ENCODE measurements around the gene TECPR2.
A peak's percentile ranks its signal among the peaks of the same experiment; 100 is the strongest.

TECPR2 gene

DNA sequence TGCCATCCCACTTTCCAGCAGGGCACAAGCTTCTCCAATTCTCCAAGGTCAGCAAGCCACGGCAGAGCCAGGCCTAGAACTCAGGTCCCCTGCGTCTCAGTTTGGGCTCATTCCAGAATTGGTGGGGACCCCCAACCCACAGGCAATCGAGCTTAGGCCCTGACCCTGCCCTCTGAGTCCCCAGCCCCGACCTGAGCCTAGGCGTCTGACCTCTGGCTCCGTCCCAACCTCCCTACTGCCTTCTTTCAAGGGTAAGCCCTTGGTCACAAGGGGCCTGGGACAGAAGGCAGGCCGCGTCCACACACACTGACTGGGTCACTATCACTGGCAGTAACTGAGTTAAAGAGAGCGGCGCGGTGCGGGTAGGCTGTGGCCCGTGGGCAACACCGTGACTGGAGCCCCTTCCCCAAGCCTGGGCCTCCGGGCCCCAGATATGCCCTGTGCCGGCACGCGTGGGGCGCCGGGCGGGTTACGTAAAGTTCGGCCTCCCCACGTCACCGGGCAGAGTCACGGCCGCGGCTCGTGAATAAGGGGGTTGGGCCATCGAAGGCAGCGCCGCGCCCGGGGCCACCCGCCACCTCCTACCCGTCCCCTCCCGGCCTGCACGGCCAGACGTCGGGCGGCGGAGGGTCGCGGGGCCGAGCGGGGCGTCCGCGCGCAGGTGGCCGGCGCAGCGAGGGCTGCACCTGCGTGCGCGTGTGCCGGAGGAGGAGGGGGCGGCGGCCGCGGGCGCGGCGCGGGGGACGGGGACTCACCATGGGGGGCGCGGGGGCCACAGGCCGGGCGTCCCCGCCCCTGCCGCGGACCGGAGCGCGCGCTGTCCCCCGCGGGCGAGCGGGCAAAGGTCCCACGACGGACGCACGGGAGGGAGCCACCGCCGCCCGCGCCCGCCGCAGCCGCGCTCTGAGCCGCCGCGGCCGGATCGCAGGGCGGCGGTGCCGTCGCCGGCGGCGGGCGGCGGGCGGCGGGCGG lies 146.3 kb downstream of the TECPR2 start:
- peak; percentile 14 for ATAC-seq
- no peak for TF ChIP-seq PATZ1 (CRISPR knock-in tag; IDR thresholded peaks at IDR 0.05; ENCODE audit: borderline replicate concordance)
- no peak for TF ChIP-seq ZC3H10 (CRISPR knock-in tag; IDR thresholded peaks at IDR 0.05)
- TF ChIP-seq OSR1 (CRISPR knock-in tag; IDR thresholded peaks at IDR 0.05): no peak

DNA sequence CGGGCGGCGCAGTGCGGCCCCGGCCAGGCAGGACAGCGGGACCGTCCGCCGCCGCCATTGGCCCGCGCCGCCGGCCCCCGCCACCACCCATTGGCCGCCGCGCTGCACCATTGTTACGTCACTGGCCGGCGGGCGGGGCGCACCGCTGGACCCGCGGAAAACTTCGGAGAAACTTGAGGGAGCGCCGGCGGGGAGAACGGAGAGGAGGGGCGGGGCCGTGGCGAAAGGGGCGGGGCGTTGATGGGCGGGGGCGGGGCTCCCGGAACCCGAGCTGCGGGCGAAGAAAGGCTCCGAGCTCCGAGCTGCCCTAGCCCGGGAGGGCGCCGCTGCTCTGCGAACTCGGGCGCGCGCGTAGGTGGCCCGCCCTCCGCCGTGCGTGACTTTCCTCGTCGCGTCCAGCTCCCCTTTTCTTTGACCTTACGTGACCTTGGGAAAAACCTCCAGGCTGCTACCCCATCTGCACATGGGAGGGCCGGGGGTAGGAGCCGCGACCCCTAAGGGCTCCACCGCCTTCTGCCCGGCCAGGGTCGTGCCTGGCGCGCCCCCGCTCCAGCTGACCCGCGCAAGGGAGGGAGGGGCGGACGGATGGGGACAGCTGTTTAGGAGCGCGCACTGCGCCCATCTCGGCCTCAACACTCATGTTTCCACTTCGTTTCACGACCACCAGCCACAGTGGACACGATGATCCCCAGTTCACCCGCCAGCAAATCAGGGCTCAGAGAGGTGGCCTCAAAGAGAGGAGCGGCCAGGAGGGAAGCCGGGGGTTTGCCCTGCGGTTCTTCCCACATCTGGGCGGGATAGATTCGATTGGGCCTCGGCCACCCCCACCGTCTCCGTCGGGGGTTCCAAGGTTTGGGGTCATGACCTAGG lies 147.2 kb downstream of the TECPR2 start, which contains the start of gene ANKRD9:
TSS of gene ANKRD9 (minus strand) at position 31 of the 870 bp plus-strand sequence. CDS start 1,887 bp downstream, outside the sequence.
- ATAC-seq: peak; percentile 90
- TF ChIP-seq ZFP3 (CRISPR knock-in tag; IDR thresholded peaks at IDR 0.05) (peak; percentile 40; the same call in 1 of the 2 replicates), CSRNP3 (CRISPR knock-in tag; IDR thresholded peaks at IDR 0.05) (no peak), ESRRG (CRISPR knock-in tag; IDR thresholded peaks at IDR 0.05) (peak; percentile 43; the same call in 1 of the 2 replicates), ZFP30 (CRISPR knock-in tag; IDR thresholded peaks at IDR 0.05) (no peak), GLIS3 (CRISPR knock-in tag; IDR thresholded peaks at IDR 0.05) (no peak), ZC3H10 (CRISPR knock-in tag; IDR thresholded peaks at IDR 0.05) (no peak), ZNF70 (CRISPR knock-in tag; IDR thresholded peaks at IDR 0.05) (peak; percentile 47; the same call in 1 of the 2 replicates), ISL1 (CRISPR knock-in tag; IDR thresholded peaks at IDR 0.05) (no peak), OSR1 (CRISPR knock-in tag; IDR thresholded peaks at IDR 0.05) (no peak)

DNA sequence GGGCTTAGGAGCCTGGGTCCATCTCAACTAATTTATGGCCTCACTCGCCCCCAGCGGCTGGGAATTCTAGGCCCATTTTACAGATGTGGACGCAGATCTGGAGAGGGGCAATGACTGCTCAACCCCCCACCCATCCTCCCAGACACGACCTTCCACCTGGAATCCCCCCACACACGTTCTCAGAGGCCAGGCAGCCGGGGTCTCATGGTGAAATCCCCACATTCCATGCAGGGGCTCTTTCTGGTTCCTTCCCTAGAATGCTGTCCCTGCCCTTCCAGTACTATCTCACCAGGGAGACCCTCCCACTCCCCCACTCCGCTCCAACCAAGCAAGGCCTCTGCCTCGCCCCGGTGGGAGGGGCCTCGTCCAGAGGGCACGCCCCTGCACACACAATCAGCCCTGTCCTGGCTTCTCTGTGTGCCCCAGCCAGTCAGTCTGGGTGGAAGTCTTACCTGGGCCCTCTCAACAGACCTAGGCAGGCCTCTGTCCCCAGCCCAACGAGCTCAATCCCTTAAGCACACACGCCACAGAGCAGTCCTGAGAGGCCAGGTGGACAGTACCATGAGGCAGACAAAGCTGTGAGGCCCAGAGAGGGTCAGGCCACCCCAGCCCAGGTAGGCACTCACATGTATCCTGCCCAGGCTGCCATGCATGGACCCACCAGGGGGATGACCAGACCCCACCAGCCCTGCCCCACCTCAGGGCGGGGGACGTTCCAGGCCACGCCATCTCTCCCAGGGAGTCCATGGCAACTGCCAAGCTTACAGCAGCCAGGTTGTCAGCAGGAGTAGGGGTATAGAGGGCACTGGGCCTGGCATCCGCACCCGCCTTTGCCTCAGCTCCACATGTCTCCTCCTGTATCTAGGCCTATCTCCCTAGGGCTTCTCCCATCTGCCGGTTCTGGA lies 148.1 kb downstream of the TECPR2 start:
- TF ChIP-seq SNAI2 (CRISPR knock-in tag; IDR thresholded peaks at IDR 0.05) (no peak), TCF4 (CRISPR knock-in tag; IDR thresholded peaks at IDR 0.05; ENCODE audit: borderline replicate concordance) (no peak), CSDC2 (CRISPR knock-in tag; IDR thresholded peaks at IDR 0.05) (no peak), TOX (CRISPR knock-in tag; IDR thresholded peaks at IDR 0.05; ENCODE audit: borderline replicate concordance) (no peak), ZNF70 (CRISPR knock-in tag; IDR thresholded peaks at IDR 0.05) (no peak)

GRCh38 chr14:102511538-102511937 lies 148.8 kb downstream of the TECPR2 start:
- no peak for TF ChIP-seq ZNF70 (CRISPR knock-in tag; IDR thresholded peaks at IDR 0.05)
- TF ChIP-seq ZNF8 (CRISPR knock-in tag; IDR thresholded peaks at IDR 0.05): no peak
- no peak for TF ChIP-seq GLIS3 (CRISPR knock-in tag; IDR thresholded peaks at IDR 0.05)
- TF ChIP-seq TCF4 (CRISPR knock-in tag; IDR thresholded peaks at IDR 0.05; ENCODE audit: borderline replicate concordance): no peak
- no peak for TF ChIP-seq CSRNP3 (CRISPR knock-in tag; IDR thresholded peaks at IDR 0.05)
- TF ChIP-seq RARB (CRISPR knock-in tag; IDR thresholded peaks at IDR 0.05): no peak
- TF ChIP-seq ESRRG (CRISPR knock-in tag; IDR thresholded peaks at IDR 0.05): no peak
- TF ChIP-seq ZNF565 (CRISPR knock-in tag; conservative IDR thresholded peaks at IDR 0.05; ENCODE audit: low read depth): no peak
- TF ChIP-seq BACH2 (CRISPR knock-in tag; IDR thresholded peaks at IDR 0.05; ENCODE audit: borderline replicate concordance): no peak
- TF ChIP-seq PPARA (CRISPR knock-in tag; IDR thresholded peaks at IDR 0.05; ENCODE audit: borderline replicate concordance): no peak
- TF ChIP-seq ZFP3 (CRISPR knock-in tag; IDR thresholded peaks at IDR 0.05): no peak
- TF ChIP-seq ARNTL (CRISPR knock-in tag; IDR thresholded peaks at IDR 0.05; ENCODE audit: borderline replicate concordance, low read depth): no peak
- no peak for TF ChIP-seq ZC3H10 (CRISPR knock-in tag; IDR thresholded peaks at IDR 0.05)
- no peak for TF ChIP-seq TOX (CRISPR knock-in tag; IDR thresholded peaks at IDR 0.05; ENCODE audit: borderline replicate concordance)
- no peak for TF ChIP-seq TSHZ2 (CRISPR knock-in tag; IDR thresholded peaks at IDR 0.05)
- TF ChIP-seq PATZ1 (CRISPR knock-in tag; IDR thresholded peaks at IDR 0.05; ENCODE audit: borderline replicate concordance): no peak
- no peak for TF ChIP-seq ISL1 (CRISPR knock-in tag; IDR thresholded peaks at IDR 0.05)
- ATAC-seq: no peak

More for the DNA sequence above, 148.1 kb downstream of the TECPR2 start:
- 0 out of 3 replicates have a peak, but pooled peaks have one; percentile 2 for ATAC-seq

All from SK-N-SH treated with all-trans-retinoic acid at 6 μM for 48 hours (cell line).